Medulla oblongata (tissue), 1 donor: ENCODE results near the gene YJU2.
A peak's percentile ranks its signal among the peaks of the same experiment; 100 is the strongest.
"Not testable (repeated sequence)": the region's sequence is repeated elsewhere in the genome, so short reads cannot be mapped to it uniquely, and the experiment has no call there.

ENCODE experiments used
- DNase-seq: peaks from one replicate; pipeline ENCODE4 v3.0.0-alpha.2; 2015; ENCODE audit errors: extremely low spot score

YJU2 gene

GRCh38 chr19:4267901-4268815 is 21.3 kb downstream of the YJU2 start:
- DNase-seq = no peak

- DNase-seq = no peak
These were observed 22.0 kb downstream of the YJU2 start for GRCh38 chr19:4268816-4269430.

GRCh38 chr19:4272894-4273293 is 26.0 kb downstream of the YJU2 start:
- no peak for DNase-seq

- DNase-seq = not testable (repeated sequence)
These were observed 27.4 kb downstream of the YJU2 start for GRCh38 chr19:4274321-4274686.

GRCh38 chr19:4277191-4277696 is 30.4 kb downstream of the YJU2 start:
- no peak for DNase-seq

- no peak for DNase-seq
These were observed 31.1 kb downstream of the YJU2 start for GRCh38 chr19:4278010-4278409.

GRCh38 chr19:4278419-4279266 is 31.8 kb downstream of the YJU2 start, which contains the start of gene SHD:
Gene SHD (plus strand): TSS chr19:4279266. CDS start chr19:4280064, 798 bp downstream.
- no peak for DNase-seq

- no peak for DNase-seq
These were observed 32.3 kb downstream of the YJU2 start for GRCh38 chr19:4279267-4279529.

GRCh38 chr19:4279530-4280422 is 32.9 kb downstream of the YJU2 start:
- DNase-seq = no peak

- DNase-seq = no peak
These were observed 37.5 kb downstream of the YJU2 start for GRCh38 chr19:4284176-4284958.

- DNase-seq = no peak
These were observed 38.1 kb downstream of the YJU2 start for GRCh38 chr19:4284974-4285373.

GRCh38 chr19:4286141-4286540 is 39.3 kb downstream of the YJU2 start:
- not testable (repeated sequence) for DNase-seq

GRCh38 chr19:4288091-4288777 is 41.4 kb downstream of the YJU2 start:
- no peak for DNase-seq

- DNase-seq = no peak
These were observed 44.4 kb downstream of the YJU2 start for GRCh38 chr19:4291184-4291732.

GRCh38 chr19:4292515-4292914 is 45.6 kb downstream of the YJU2 start:
- no peak for DNase-seq

GRCh38 chr19:4294389-4294788 is 47.5 kb downstream of the YJU2 start:
- no peak for DNase-seq

- peak; percentile 16 for DNase-seq
These were observed 49.3 kb downstream of the YJU2 start for GRCh38 chr19:4295972-4296771.

GRCh38 chr19:4297901-4298809 is 51.3 kb downstream of the YJU2 start:
- no peak for DNase-seq
